Measurements from ENCODE around the gene PTCD2.
A peak's percentile ranks its signal among the peaks of the same experiment; 100 is the strongest.

- TF ChIP-seq CTCF (IDR thresholded peaks at IDR 0.05) (no peak), POLR2A (IDR thresholded peaks at IDR 0.05) (no peak), POLR2AphosphoS5 (IDR thresholded peaks at IDR 0.05; ENCODE audit: insufficient read depth in 1 of 2, low read depth in 1 of 2) (peak in 1 of 2 donors; percentile 73)
Measured at GRCh38 chr5:72281764-72282499, 38.2 kb upstream of the PTCD2 start.
